ENCODE data around the gene PDGFA.

The PDGFA gene

DNA sequence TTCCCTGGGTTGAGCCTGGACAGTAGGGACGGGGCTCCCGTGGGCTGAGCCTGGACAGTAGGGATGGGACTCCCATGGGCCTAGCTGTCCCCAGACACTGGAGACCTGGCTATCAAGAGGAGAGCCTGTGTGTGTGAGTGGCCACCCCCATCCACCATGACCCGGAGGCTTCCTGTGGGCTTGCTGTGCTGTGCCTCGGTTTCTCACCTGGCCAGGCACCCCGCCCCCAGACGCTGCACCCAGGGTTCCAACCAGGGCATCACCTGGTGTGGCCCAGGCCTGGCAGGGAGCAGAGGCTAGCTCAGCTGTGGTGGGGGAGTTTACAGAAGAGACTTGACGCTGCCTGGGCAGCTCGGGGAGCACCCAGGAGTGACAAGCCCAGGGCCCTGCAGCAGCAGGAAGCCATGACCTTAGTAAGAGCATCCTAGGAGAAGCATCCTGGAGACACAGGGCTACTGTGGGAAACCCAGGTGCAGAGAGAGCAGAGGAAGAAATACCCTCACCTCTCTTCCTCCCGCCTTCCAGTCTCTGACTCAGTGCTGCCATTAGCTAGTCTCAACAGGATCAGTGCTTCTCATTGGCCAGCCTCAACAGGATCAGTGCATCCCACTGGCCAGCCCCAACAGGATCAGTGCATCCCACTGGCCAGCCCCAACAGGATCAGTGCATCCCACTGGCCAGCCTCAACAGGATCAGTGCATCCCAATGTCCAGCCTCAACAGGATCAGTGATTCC lies 61.0 kb downstream of the PDGFA start:
- DNase-seq, result no peak

DNA sequence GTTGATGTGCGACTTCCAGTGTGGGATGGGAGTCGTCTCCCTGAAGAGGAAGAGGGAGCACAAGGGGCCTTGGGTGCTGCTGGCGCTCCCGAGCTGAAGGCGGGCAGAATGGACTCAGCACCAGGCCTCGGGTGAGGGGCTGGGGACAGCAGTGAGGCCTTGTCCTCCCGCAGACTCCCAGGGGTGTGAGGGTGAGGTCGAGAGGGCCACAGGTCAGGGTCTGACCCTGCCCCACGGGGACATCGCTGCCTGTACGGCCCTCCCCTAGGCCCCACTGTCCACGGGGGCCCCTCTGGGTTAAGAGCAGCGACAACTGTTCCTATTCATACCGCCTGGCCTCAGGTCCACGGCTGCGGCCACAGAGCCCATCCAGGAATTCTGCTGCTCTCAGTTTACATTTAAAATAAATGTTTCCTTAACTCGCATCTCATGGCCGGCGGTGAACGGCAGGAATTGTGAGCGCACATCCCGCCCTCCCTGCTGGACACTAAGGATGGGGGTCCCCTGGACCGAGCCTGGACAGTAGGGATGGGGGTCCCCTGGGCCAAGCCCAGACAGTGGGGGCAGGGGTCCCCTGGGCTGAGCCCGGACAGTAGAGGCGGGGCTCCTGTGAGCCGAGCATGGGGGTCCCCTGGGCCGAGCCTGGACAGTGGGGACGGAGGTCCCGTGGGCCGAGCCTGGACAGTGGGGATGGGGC lies 61.7 kb downstream of the PDGFA start:
- no peak for DNase-seq

DNA sequence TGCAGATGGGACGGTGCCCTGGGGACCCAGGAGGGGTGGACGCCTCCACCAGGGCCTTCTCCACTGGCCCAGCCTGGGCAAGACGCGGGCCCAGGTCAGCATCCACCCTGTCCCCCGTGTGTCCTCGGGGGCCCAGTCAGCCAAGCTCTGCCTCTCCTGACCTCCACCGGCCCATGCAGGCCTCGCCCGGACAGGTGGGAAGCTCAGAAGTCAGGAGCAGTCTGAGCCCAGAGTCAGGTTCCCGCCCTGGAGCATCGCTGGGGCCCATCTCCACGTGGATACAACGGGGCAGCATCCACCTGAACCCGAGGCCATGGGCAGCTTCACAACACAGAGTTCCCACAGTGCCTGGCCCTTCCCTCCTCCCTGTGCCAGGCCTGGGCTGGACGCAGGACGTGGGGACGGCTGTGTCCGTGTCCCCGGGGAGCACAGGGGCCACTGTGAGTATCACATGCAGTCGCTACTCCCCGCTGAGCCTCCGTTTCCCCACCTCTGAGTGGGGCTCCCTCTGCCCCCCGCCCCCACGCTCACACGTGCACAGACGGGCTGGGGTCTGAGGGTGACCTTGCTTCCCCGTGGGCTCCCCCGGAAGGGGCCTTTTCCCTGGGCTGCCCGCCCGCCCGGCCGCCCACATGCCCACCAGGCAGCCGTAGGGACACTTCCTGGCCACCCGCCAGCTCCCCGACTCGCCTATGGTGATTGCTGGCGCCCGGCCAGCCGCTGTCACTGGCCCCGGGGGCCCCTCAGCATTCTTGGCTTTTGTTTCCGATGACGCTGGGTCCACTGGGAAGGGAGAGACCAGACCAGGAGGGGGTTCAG lies 64.3 kb downstream of the PDGFA start:
- DNase-seq, result no peak

DNA sequence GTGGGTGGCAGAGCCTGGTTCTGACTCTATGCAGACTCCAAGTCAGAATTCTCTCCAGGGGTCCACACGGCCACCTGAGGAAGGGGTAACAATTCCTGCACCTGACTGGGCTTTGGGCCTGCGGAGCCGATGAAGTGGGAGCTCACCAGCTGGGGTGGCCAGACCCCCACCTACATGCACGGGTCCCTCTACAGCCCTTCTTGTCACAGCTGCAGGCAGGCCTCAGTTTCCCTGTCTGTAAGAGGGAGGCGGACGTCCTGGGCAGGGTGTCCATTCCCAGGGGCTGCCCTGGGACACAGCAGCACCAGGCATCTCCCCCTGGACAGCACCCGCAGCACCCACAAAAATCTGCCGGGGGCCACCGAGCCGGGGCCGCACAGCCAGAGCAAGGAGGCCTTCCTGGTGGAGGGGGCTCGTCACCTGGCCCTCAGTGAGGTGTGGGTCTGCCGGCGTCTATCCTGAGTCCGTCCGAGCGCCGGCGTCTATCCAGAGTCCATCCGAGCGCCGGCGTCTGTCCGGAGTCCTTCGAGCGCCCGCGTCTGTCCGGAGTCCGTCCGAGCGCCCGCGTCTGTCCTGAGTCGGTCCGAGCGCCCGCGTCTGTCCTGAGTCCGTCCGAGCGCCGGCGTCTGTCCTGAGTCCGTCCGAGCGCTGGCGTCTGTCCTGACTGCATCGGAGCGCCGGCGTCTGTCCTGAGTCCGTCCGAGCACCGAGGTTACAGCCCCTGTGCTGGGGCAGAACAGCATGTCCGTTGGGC lies 65.1 kb downstream of the PDGFA start:
- no peak for DNase-seq

DNA sequence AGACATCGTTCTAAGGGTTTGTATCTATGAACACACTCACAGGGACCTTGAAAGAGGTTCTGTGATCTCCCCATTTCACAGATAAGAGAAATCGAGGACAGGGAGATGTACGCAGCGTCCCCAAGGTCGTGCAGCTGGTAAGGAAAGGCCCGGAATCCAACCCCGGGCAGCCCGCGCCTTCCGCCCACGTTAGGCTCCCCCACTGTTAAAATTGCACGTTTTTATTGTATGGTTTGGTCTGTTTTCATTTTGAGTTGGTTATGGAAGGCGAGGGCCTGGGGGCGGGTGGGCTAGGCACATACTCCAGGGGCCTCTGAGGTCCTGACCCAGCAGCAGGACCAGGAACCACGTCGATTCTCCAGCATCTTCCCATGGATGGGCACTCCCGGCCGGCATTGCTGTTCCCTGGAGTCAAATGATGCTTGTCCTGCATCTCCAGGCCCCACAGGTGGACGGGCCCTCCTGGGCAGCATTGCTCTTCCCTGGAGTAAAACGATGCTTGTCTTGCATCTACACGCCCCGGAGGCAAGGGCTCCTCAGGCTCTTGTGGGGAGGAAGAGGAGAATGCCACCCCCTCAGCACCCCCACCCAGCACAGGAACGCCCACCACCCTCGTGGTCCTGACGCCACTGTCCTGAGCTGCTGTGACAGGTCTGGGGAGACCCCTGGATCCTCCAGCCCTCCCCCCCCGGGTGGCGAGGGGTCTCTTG lies 65.9 kb downstream of the PDGFA start:
- no peak for DNase-seq

DNA sequence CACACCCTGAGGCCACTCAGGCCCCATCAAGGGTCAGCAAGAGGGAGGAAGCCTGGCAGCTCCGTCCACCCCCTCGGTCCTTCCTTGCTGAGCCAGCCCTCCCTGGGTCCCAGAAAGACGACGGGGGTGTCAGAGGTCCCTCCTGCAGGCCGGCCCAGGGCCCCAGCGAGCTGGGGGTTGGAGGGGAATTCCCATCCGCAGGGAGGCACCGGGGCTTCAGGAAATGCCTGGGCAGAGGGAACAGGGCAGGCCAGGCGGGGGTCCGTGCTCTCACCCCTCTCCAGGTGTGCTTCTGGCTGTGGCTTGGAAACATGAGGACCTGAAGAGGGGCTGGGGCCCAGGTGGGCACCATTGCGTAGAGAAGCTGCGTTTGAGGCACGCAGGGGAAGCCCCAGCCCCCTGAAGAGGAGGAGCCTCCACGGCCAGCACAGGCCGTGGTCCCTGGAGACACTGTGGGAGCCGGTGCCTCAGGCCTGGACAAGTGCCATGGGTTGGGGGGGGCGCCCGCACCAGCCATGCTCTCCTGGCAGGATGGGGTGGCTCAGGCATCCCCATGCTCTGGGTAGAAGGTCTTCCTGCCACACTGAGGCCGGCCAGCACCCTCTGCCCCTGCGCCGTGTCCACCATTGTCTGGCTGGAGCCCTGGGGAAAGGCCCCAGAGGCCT lies 66.7 kb downstream of the PDGFA start:
- DNase-seq, result no peak

DNA sequence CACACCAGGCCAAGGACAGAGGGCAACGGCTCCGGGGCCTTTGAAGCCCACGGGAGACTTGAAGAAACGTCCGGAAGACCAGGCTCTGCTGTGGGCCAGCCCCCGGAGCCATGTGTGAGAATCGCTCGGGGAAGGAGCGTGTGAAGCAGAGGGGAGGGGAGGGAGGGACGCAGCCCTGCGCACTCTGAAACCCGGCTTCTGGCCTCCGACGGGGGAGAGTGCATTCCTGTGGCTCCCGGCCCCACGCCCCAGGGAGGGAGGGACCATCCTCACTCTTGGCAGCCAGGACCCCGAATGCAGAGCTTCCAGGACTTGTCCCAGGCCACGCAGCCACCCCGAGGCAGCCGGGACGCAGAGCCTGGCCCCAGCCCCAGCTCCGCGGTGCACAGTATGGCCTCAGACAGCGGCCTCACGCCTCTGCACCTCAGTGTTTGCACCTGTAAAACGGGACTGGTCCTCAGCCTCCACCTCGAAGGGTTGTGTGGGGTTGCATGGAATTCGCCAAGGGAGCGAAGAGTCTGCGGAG lies 67.4 kb downstream of the PDGFA start:
- DNase-seq, result no peak

DNA sequence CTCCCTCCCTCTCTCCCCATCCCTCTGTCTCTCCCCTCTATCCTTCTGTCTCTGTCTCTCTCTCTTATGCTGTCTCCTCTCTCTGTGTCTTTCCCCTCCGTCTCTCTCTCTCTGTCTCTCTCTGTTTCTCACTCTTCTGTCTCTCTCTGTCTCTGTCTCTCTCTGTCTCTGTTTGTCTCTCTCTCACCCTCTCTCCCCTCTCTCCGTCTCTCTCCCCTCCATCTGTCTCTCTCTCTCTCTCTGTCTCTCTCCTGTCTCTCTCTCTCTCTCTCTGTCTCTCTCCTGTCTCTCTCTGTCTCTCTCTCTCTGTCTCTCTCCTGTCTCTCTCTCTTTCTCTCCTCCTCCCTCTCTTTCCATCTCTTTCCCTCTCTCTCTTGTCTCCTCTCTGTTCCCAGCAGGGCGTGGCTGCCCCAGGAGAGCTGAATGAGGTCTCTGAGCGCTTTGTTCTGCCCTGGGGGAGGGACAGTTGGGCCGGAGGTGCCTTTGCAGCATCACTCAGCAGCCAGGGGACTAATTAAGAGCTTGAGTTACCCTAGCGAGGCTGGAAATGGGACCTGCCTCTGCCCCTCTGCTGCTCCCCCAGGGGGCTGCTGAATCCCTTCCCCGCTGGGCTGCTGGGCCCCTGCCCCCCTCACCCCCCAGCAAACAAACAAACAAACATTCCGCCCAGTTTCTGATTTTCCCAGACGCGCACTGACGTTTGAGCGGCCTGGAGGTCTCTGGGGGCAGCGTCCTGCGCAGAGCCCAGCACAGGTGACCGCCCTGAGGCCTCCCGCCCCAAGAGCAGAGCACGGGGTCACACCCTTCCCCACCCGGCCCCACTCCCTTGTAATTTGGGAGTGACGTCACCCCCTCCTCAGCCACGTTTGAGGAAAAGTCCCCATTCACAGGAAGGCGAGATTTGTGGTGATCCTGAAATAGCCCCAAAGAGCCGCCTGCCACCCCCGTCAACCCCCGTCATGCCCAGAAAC lies 68.1 kb downstream of the PDGFA start:
- DNase-seq, result no peak

DNA sequence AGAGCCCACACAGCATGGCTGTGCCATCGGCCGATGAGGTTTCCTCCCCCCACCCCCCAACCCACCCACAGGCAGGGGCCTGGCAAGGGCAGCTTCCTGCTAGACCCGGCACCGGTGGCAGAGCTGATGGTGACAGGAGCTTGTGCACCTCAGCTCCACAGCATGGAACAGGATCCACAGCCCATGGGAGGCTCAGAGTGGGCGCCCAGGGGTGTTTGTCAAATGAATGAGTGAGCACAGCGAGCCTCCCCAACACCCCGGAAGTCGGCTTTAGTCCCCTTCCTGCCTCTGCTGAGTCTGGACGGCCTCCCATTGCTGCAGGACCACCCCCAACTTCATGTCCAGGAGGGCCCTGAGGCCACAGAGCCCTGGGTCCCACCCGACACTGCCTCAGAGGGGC lies 68.9 kb downstream of the PDGFA start:
- DNase-seq, result no peak

DNA sequence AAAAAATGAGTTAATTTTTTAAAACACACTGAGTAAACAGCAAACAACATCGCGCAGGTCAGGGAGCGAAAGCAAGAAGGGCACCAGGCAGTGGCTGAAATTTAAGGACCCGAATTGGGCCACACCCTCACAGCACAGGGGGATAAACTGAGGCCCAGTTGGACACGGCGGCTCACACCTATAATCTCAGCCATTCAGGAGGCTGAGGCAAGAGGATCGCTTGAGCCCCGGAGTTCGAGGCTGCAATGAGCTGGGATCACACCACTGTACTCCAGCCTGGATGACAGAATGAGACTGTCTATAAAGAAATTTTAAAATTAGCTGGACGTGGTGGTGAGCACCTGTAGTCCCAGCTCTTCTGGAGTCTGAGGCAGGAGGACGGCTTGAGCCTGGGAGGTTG lies 69.6 kb downstream of the PDGFA start:
- no peak for DNase-seq

DNA sequence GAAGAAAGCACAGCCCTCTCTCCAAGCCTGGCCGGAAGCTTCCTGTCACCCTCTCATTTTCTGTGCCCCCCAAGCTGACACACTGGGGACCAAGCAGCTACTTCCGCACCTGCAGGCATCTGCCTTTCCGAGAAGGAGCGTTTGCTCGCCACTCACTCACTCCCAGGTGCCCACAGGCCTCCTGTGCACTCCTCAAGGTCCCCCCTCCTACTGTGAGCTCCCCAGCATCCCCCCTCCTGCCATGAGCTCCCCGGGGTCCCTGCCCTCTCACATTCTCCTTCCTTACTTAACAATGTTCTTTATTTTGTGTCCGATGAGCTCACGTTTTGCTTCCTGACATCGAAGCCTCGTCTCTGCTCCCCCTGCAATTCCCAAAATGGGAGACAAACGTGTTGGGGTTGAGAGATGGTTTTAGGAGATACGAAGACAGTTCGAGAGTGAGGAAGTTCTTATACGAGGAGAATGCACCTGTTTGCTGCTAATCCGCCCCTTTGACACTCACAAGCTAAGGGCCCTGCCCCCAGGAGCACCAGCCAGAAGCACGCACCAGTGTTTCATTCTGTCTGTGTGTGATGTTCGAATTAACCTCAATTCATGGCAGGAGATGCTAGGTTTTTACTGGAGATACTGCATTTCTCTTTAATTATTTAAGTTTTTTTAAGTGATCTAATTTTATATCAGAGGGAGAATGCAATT lies 70.2 kb downstream of the PDGFA start:
- no peak for DNase-seq

DNA sequence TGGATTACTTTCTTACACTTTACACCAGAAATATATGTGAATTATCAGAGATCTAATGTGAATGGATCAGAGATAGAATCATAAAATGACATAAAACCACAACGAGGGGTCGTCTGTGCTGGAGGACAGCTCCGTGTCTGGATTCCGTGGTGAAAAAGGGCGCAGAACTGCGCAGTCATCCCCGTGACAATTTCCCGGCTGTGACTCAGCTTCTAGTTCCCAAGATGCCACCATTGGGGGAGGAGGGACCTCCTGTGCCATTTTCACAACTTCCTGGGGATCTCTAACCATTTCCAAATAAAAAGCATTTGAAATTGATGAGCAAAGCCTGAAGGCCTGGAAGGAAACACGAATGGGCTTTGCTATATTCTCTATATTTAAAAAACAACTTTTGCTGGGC lies 72.1 kb downstream of the PDGFA start:
- DNase-seq, result no peak

All from T-helper 9 cell (primary cell).